ENCODE results near the gene ABCC6.

- TF ChIP-seq EP300 (conservative IDR thresholded peaks at IDR 0.05; ENCODE audit: poor library complexity, severe bottlenecking): no peak
- no peak for TF ChIP-seq POLR2AphosphoS5 (IDR thresholded peaks at IDR 0.05)
- no peak for TF ChIP-seq CTCF (IDR thresholded peaks at IDR 0.05; ENCODE audit: poor library complexity, severe bottlenecking)
- no peak for TF ChIP-seq RAD21 (conservative IDR thresholded peaks at IDR 0.05)
- no peak for TF ChIP-seq EZH2 (IDR thresholded peaks at IDR 0.05; ENCODE audit: borderline replicate concordance, insufficient read depth, low read length, poor library complexity, severe bottlenecking)
- TF ChIP-seq TAF1 (IDR thresholded peaks at IDR 0.05; ENCODE audit: low read depth): no peak
- no peak for TF ChIP-seq REST (IDR thresholded peaks at IDR 0.05; ENCODE audit: borderline replicate concordance)
- TF ChIP-seq SMC3 (conservative IDR thresholded peaks at IDR 0.05; ENCODE audit: poor library complexity): no peak
Measured at GRCh38 chr16:16122264-16122663, 101.0 kb downstream of the ABCC6 start.

All from neural cell (in vitro differentiated cells).